Panc1 (cell line): ENCODE data around the gene IFT57.

Experiments used
- CTCF ChIP-seq: fragments of 450-650 bp; IDR thresholded peaks from 2 replicates; pipeline ENCODE4 v1.5.1; 2017; ENCODE audit warnings: mild to moderate bottlenecking
- POLR2AphosphoS5 ChIP-seq: IDR thresholded peaks from 2 replicates; pipeline ENCODE4 v1.6.1; 2012; ENCODE audit warnings: mild to moderate bottlenecking, low read depth, low read length, moderate library complexity
- REST ChIP-seq, 2 experiments: IDR thresholded peaks; 2 replicates each; pipeline ENCODE4 v1.6.1; 2011 to 2012; ENCODE audit warnings: low read depth in 2 of 2, control low read depth in 1 of 2, low read length in 1 of 2, mild to moderate bottlenecking in 1 of 2, moderate library complexity in 1 of 2; ENCODE audit not compliant: insufficient read depth in 1 of 2

- TF ChIP-seq CTCF (no peak), POLR2AphosphoS5 (no peak), REST (IDR thresholded peaks at IDR 0.05; ENCODE audit: insufficient read depth in 1 of 2, low read depth in 2 of 2, low read length in 1 of 2) (no peak)
Observed at GRCh38 chr3:108152274-108152673, 70.0 kb downstream of the IFT57 start.
